ENCODE measurements around the gene NKX3-2. TPM values are rescaled to one million over a fixed set of nuclear protein-coding genes. Genes with fewer than 3 reads are reported as not detected.

Gene NKX3-2
- total and polyA plus RNA-seq, 2 of the 8 experiments (the other 6 are each of a cell fraction or from before 2014, with no cell fraction given): 0.13 TPM; not detected in 1

DNA sequence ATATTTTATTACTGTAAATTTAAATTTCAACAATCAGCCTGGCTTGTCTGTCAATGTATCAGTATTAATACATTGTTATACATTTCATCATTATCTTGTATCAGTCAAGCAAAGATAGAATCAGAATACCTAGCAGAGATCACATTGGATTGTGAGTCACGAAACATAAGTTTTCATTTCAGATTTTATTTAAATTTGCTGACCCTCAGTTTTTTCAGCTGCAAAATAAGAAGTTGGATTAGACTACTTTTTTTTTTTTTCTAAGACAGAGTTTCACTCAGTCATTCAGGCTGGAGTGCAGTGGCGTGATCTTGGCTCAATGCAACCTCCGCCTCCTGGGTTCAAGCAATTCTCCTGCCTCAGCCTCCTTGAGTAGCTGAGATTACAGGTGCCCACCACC lies 33.4 kb upstream of the NKX3-2 start:
- Histone ChIP-seq H3K14ac (ENCODE audit: insufficient read length) (no peak overlapping the region), H3K9me3 (ENCODE audit: insufficient read depth in 2 of 2, low read depth in 1 of 2, low read length in 1 of 2) (no peaks in the 10 kb centered on the region), H4K8ac (ENCODE audit: extremely low read depth, insufficient read depth, low read length) (no peak overlapping the region), H3K4me3 (ENCODE audit: extremely low read depth in 1 of 4, insufficient read depth in 2 of 4, low read depth in 3 of 4, low read length in 4 of 4) (no peak overlapping the region), H3K79me2 (ENCODE audit: control insufficient read depth in 1 of 2, insufficient read depth in 2 of 2, low read length in 2 of 2) (no peaks in the 10 kb centered on the region), H3K4me2 (ENCODE audit: insufficient read depth in 1 of 2, low read depth in 2 of 2, low read length in 2 of 2) (no peak overlapping the region), H3K23me2 (ENCODE audit: low read depth, low read length) (no peaks in the 10 kb centered on the region), H3K79me1 (ENCODE audit: low read depth, low read length) (no peaks in the 10 kb centered on the region), H3K36me3 (ENCODE audit: control insufficient read depth in 2 of 4, insufficient read depth in 4 of 4, low read length in 3 of 4) (peaks cover 2 to 46% (median 36%) of the 10 kb centered on the region in 4 experiments; a peak in 7 of 8 replicates), H2AFZ (ENCODE audit: low read length) (no peak overlapping the region), H4K91ac (replicated peaks; ENCODE audit: insufficient read length, low read length) (no peak overlapping the region), H4K5ac (ENCODE audit: insufficient read length, low read depth, low read length) (no peak overlapping the region), H4K20me1 (replicated peaks in 1 of 2; ENCODE audit: control insufficient read depth in 1 of 2, insufficient read depth in 2 of 2, low read length in 2 of 2) (no peaks in the 10 kb centered on the region), H2BK120ac (replicated peaks; ENCODE audit: low read depth, low read length) (no peak overlapping the region), H3K4ac (replicated peaks; ENCODE audit: insufficient read length, low read depth, low read length) (no peak overlapping the region), H3K4me1 (replicated peaks in 1 of 4; ENCODE audit: control insufficient read depth in 3 of 4, insufficient read depth in 4 of 4, low read length in 3 of 4) (no peaks in the 10 kb centered on the region), H3K9ac (replicated peaks in 1 of 4; ENCODE audit: extremely low read depth in 1 of 4, low read depth in 3 of 4, low read length in 3 of 4) (no peak overlapping the region), H3K27me3 (replicated peaks in 1 of 4; ENCODE audit: control insufficient read depth in 3 of 4, extremely low read depth in 1 of 4, insufficient read depth in 3 of 4, low read length in 3 of 4) (peaks cover 0 to 1% (median 0%) of the 10 kb centered on the region in 4 experiments; a peak in 1 of 7 replicates), H2BK20ac (ENCODE audit: low read length) (no peak overlapping the region), H2BK12ac (ENCODE audit: low read depth, low read length) (no peak overlapping the region), H2BK5ac (ENCODE audit: low read depth, low read length) (no peak overlapping the region), H3K56ac (replicated peaks; ENCODE audit: insufficient read length, low read depth, low read length) (no peak overlapping the region), H3K23ac (ENCODE audit: insufficient read length) (no peak overlapping the region), H3K18ac (ENCODE audit: extremely low read depth, low read length) (no peak overlapping the region), H2BK15ac (ENCODE audit: low read length) (no peak overlapping the region), H3K27ac (ENCODE audit: low read depth, low read length) (no peak overlapping the region), H2AK5ac (ENCODE audit: low read depth, low read length) (no peak overlapping the region)
- ChIA-PET POLR2A (ENCODE audit: partially characterized antibody) (no interaction called here), CTCF (ENCODE audit: partially characterized antibody) (no interaction called here)
- DNase-seq (ENCODE audit: low read depth in 1 of 2, low spot score in 2 of 2) (no peak), FAIRE-seq (no peak)
- 98% methylated on average over 3 of the region's 3 CpGs; no CpG with 5 or more reads in 1 of the 2 experiments for WGBS, 2 experiments (ENCODE audit: extremely low coverage in 1 of 2, insufficient coverage in 1 of 2, insufficient read length in 1 of 2, insufficient replicate concordance in 2 of 2, low coverage in 1 of 2, low lambda C conversion rate in 2 of 2, missing lambda C conversion rate in 1 of 2)
- TF ChIP-seq RAD21 (IDR thresholded peaks at IDR 0.05 in 1 of 2, conservative IDR thresholded peaks at IDR 0.05 in 1 of 2; ENCODE audit: low read depth in 2 of 2, low read length in 2 of 2) (no peak), SUZ12 (IDR thresholded peaks at IDR 0.05; ENCODE audit: low read length) (no peak), SAP30 (IDR thresholded peaks at IDR 0.05; ENCODE audit: insufficient read depth, insufficient replicate concordance, low read length) (no peak), KDM1A (IDR thresholded peaks at IDR 0.05; ENCODE audit: borderline replicate concordance, low read length) (no peak), BACH1 (IDR thresholded peaks at IDR 0.05; ENCODE audit: low read length) (no peak), CHD2 (IDR thresholded peaks at IDR 0.05; ENCODE audit: low read length) (no peak)
- TF ChIP-seq, protein P1, sequence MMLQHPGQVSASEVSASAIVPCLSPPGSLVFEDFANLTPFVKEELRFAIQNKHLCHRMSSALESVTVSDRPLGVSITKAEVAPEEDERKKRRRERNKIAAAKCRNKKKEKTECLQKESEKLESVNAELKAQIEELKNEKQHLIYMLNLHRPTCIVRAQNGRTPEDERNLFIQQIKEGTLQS (IDR thresholded peaks at IDR 0.05; ENCODE audit: insufficient read depth, low read depth, low read length): no peak

Data from H1 (cell line).